PFSK-1 (cell line): Measurements from ENCODE around the gene ACAP3.

Experiments
- POLR2AphosphoS5 ChIP-seq: IDR thresholded peaks from 2 replicates; pipeline ENCODE4 v1.6.1; 2012; ENCODE audit warnings: low read depth, mild to moderate bottlenecking, control low read depth, low read length, moderate library complexity
- REST ChIP-seq, 2 experiments: IDR thresholded peaks; 2 replicates each; pipeline versions ENCODE4 v1.6.1 to v1.8.0; 2011 to 2012; ENCODE audit warnings: low read depth in 2 of 2, low read length in 2 of 2, control low read depth in 1 of 2, inconsistent platforms in 1 of 2, mild to moderate bottlenecking in 1 of 2, moderate library complexity in 1 of 2; ENCODE audit not compliant: insufficient read depth in 1 of 2
- TAF1 ChIP-seq: IDR thresholded peaks from 2 replicates; pipeline ENCODE4 v1.6.1; 2012; ENCODE audit warnings: low read length, control low read depth, borderline replicate concordance; ENCODE audit not compliant: insufficient read depth

GRCh38 chr1:1328254-1328653, 20.5 kb upstream of the ACAP3 start:
- TF ChIP-seq REST (IDR thresholded peaks at IDR 0.05; ENCODE audit: insufficient read depth in 1 of 2, low read depth in 2 of 2, low read length in 2 of 2) = no peak
- TF ChIP-seq POLR2AphosphoS5 = no peak
- no peak for TF ChIP-seq TAF1
